GM12865 (cell line): ENCODE results near the gene CYFIP2.
A peak's percentile ranks its signal among the peaks of the same experiment; 100 is the strongest.

Experiments
- DNase-seq: peaks from one replicate; pipeline ENCODE4 v3.0.0; 2010; ENCODE audit warnings: low read depth
- H3K4me3 ChIP-seq: 2 replicates; pipeline ENCODE4 v1.5.1; 2011; ENCODE audit warnings: mild to moderate bottlenecking, low read depth, low read length, control low read depth
- CTCF ChIP-seq: IDR thresholded peaks from 2 replicates; pipeline ENCODE4 v1.5.1; 2011; ENCODE audit warnings: low read length, control low read depth, low read depth, inconsistent platforms; ENCODE audit not compliant: insufficient read depth; ENCODE audit errors: missing control alignments

CYFIP2 gene

GRCh38 chr5:157258450-157258849 lies 7.5 kb upstream of the CYFIP2 start:
- TF ChIP-seq CTCF = no peak
- H3K4me3 ChIP-seq = no peak overlapping the region
- no peak for DNase-seq

- DNase-seq = no peak
- TF ChIP-seq CTCF = no peak
- no peak overlapping the region for H3K4me3 ChIP-seq
Observed at GRCh38 chr5:157259699-157260098, 6.2 kb upstream of the CYFIP2 start.

GRCh38 chr5:157263496-157264090 lies 2.3 kb upstream of the CYFIP2 start:
- H3K4me3 ChIP-seq = no peak overlapping the region
- TF ChIP-seq CTCF = no peak
- DNase-seq = no peak

- DNase-seq = peak; percentile 57
- TF ChIP-seq CTCF = peak; percentile 23
- peak overlapping the region; percentile 75 for H3K4me3 ChIP-seq
Observed at GRCh38 chr5:157266286-157267007, 524 bp downstream of the CYFIP2 start.

- TF ChIP-seq CTCF = no peak
- DNase-seq = no peak
- H3K4me3 ChIP-seq = peak overlapping the region; percentile 75
Observed at GRCh38 chr5:157267025-157267424, 1.1 kb downstream of the CYFIP2 start.

- no peak for DNase-seq
- H3K4me3 ChIP-seq = peak overlapping the region; percentile 75; the same call in 1 of the 2 replicates
- no peak for TF ChIP-seq CTCF
Observed at GRCh38 chr5:157267761-157268480, 2.0 kb downstream of the CYFIP2 start.
